Colonic mucosa (tissue), 4 donors: ENCODE data around the gene LEMD2. TPM values are rescaled to one million over a fixed set of nuclear protein-coding genes. Genes with fewer than 3 reads are reported as not detected.

ENCODE experiments used
- DNase-seq: peaks from one replicate; pipeline ENCODE4 v3.0.0-alpha.2; 2020
- H3K27ac ChIP-seq: fragments of 200-600 bp; one replicate; pipeline ENCODE4 v1.8.0; 2021
- H3K27me3 ChIP-seq: fragments of 200-600 bp; one replicate; pipeline ENCODE4 v1.8.0; 2021
- H3K36me3 ChIP-seq: fragments of 200-600 bp; one replicate; pipeline ENCODE4 v1.8.0; 2021
- H3K4me1 ChIP-seq: fragments of 200-600 bp; one replicate; pipeline ENCODE4 v1.8.0; 2021; ENCODE audit warnings: mild to moderate bottlenecking
- H3K4me3 ChIP-seq: fragments of 200-600 bp; one replicate; pipeline ENCODE4 v1.8.0; 2021
- H3K9ac ChIP-seq, 2 donors: one replicate each; pipeline ENCODE4 v1.7.0; 2013; ENCODE audit warnings: control low read depth in 2 of 2, low read depth in 2 of 2, low read length in 2 of 2
- H3K9me3 ChIP-seq: fragments of 200-600 bp; one replicate; pipeline ENCODE4 v1.8.0; 2021
- CTCF ChIP-seq: fragments of 200-600 bp; IDR thresholded peaks from one replicate; pipeline ENCODE4 v1.8.0; 2022; ENCODE audit warnings: antibody characterized with exemption, mild to moderate bottlenecking
- intact Hi-C: fragments of 100-400 bp; cut with DNase I; formaldehyde crosslinking; loops from one replicate; pipeline ENCODE4 v1.14.1; 2022
- total RNA-seq, 2 donors: library from RNA; stranded (reverse); fragmentation: NEBNext Ultra II Directional in 1 of 2; extraction: Animal tissue kit (Norgen Biotek cat#: 25700) in 1 of 2; gene quantifications; one replicate each; pipeline ENCODE4 v1.2.1, GENCODE V29; 2021
- donor health status: healthy.
- donor health status: DM: no; HTN: no; CAD: no.
- donor health status: DM: no; HTN: no; CAD: no.

The LEMD2 gene
- total RNA-seq = 10 to 100 TPM; 61.6 to 68.1 TPM

- no peaks in the 10 kb centered on the region for H3K27me3 ChIP-seq
- H3K9ac ChIP-seq = peak within 1 kb of the TSS; percentile 63 to 97
- H3K27ac ChIP-seq = peak within 1 kb of the TSS; percentile 98
- H3K9me3 ChIP-seq = no peaks in the 10 kb centered on the region
- peak within 1 kb of the TSS; percentile 99 for H3K4me3 ChIP-seq
- no peaks in the 10 kb centered on the region for H3K36me3 ChIP-seq
- intact Hi-C loops = no loop called here
- peak; percentile 96 for DNase-seq
- peaks cover 7% of the 10 kb centered on the region for H3K4me1 ChIP-seq
- no peak for TF ChIP-seq CTCF
Measured at GRCh38 chr6:33788694-33789549, at the start of gene LEMD2. Gene LEMD2, minus strand, starts transcription at chr6:33789130. Its CDS starts 14 bp downstream, at chr6:33789116.

- no peaks in the 10 kb centered on the region for H3K9me3 ChIP-seq
- no peaks in the 10 kb centered on the region for H3K36me3 ChIP-seq
- no peak for TF ChIP-seq CTCF
- intact Hi-C loops = no loop called here
- H3K4me3 ChIP-seq = no peak overlapping the region
- no peak overlapping the region for H3K27ac ChIP-seq
- DNase-seq = no peak
- H3K27me3 ChIP-seq = no peaks in the 10 kb centered on the region
- H3K4me1 ChIP-seq = no peaks in the 10 kb centered on the region
- H3K9ac ChIP-seq = no peak overlapping the region
Measured at GRCh38 chr6:33837971-33838665, 49.2 kb upstream of the LEMD2 start.

- no peak overlapping the region for H3K9ac ChIP-seq
- intact Hi-C loops = no loop called here
- no peak overlapping the region for H3K4me3 ChIP-seq
- no peak for DNase-seq
- TF ChIP-seq CTCF = no peak
- no peaks in the 10 kb centered on the region for H3K4me1 ChIP-seq
- no peak overlapping the region for H3K27ac ChIP-seq
- no peaks in the 10 kb centered on the region for H3K9me3 ChIP-seq
- H3K36me3 ChIP-seq = no peaks in the 10 kb centered on the region
- no peaks in the 10 kb centered on the region for H3K27me3 ChIP-seq
Measured at GRCh38 chr6:33836806-33837469, 48.0 kb upstream of the LEMD2 start.

GRCh38 chr6:33834401-33835392 lies 45.8 kb upstream of the LEMD2 start:
- Histone ChIP-seq H3K27ac (no peak overlapping the region), H3K4me1 (no peaks in the 10 kb centered on the region), H3K36me3 (no peaks in the 10 kb centered on the region), H3K27me3 (no peaks in the 10 kb centered on the region), H3K4me3 (no peak overlapping the region), H3K9ac (no peak overlapping the region), H3K9me3 (no peaks in the 10 kb centered on the region)
- TF ChIP-seq CTCF = no peak
- intact Hi-C loops = no loop called here
- DNase-seq = no peak
